Stimulated activated naive B cell treated with anti-CD40 and anti-IgM and Interleukin-4, amounts not matched to agents 10 μg/mL and 1 μg/mL and 100 μg/mL, for 72 hours (primary cell): ENCODE data around the gene METTL21A.

Source experiments
- ATAC-seq, 2 donors: fragments of 150-1000 bp; cut with Tn5 transposase; replicated peaks; 2 replicates each; pipeline ENCODE4 v1.10.0; 2021; ENCODE audit warnings: moderate library complexity in 1 of 2
- DNase-seq: peaks from one replicate; pipeline ENCODE4 v3.0.0; 2021
- H3K27ac Mint-ChIP-seq: one replicate; pipeline ENCODE4 v1.8.0; 2022; ENCODE audit warnings: mild to moderate bottlenecking, mixed read lengths
- H3K27me3 Mint-ChIP-seq, 2 donors: one replicate each; pipeline ENCODE4 v1.8.0; 2022; ENCODE audit warnings: mixed read lengths in 2 of 2
- H3K36me3 Mint-ChIP-seq, 2 donors: one replicate each; pipeline ENCODE4 v1.8.0; 2022; ENCODE audit warnings: mixed read lengths in 2 of 2, mild to moderate bottlenecking in 1 of 2
- H3K4me1 Mint-ChIP-seq, 2 donors: one replicate each; pipeline ENCODE4 v1.8.0; 2022; ENCODE audit warnings: mixed read lengths in 2 of 2, mild to moderate bottlenecking in 1 of 2
- H3K4me3 Mint-ChIP-seq, 2 donors: one replicate each; pipeline ENCODE4 v1.8.0; 2022; ENCODE audit warnings: mild to moderate bottlenecking in 2 of 2, mixed read lengths in 2 of 2, moderate library complexity in 1 of 2
- H3K9me3 Mint-ChIP-seq, 2 donors: one replicate each; pipeline ENCODE4 v1.8.0; 2022; ENCODE audit warnings: mixed read lengths in 2 of 2, mild to moderate bottlenecking in 1 of 2

Gene METTL21A

DNA sequence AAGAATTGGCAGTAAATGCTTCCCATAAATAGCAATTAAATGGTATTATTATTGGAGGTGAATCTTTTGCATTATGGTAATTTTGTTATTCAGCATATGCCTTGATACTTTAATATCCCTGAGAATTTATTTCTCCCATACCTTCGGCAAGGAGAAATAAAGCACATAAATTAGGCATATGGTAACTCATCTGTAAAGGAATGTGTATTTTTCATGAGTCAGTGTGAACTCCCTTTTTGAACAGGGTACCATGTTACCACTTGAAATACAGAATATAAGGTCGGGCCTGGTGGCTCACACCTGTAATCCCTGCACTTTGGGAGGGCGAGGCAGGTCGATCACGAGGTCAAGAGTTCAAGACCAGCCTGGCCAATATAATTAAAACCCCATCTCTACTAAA lies 18.4 kb downstream of the METTL21A start:
- peak overlapping the region; percentile 52 for H3K27ac Mint-ChIP-seq
- H3K36me3 Mint-ChIP-seq = peaks cover 34 to 52% of the 10 kb centered on the region in 2 donors
- H3K27me3 Mint-ChIP-seq = no peaks in the 10 kb centered on the region
- H3K9me3 Mint-ChIP-seq = peaks cover 0 to 4% of the 10 kb centered on the region in 2 donors
- DNase-seq (no peak), ATAC-seq (no peak)
- H3K4me3 Mint-ChIP-seq = no peak overlapping the region
- H3K4me1 Mint-ChIP-seq = peaks cover 12 to 18% of the 10 kb centered on the region in 2 donors

DNA sequence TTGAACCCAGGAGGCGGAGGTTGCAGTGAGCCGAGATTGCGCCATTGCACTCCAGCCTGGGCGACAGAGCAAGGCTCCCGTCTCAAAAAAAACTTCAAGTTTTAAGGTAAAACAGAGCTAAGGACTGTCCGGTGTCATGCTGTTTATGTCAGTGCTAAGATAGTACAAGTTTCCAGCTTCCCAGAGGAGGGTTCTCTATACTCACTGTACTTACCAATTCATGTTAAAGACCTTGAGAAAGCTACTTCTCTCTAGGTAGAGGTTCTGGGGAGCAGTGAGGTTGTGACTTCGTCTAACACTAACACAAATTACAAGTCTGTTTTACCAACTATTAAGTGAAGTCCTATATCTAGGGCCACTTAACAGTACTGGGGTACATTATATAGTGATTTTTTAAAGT lies 18.8 kb downstream of the METTL21A start:
- Mint-ChIP-seq H3K4me1 (peaks cover 13 to 23% of the 10 kb centered on the region in 2 donors), H3K36me3 (peaks cover 38 to 56% of the 10 kb centered on the region in 2 donors), H3K27me3 (no peaks in the 10 kb centered on the region), H3K27ac (no peak overlapping the region), H3K4me3 (no peak overlapping the region), H3K9me3 (peaks cover 0 to 4% of the 10 kb centered on the region in 2 donors)
- ATAC-seq (no peak), DNase-seq (no peak)

DNA sequence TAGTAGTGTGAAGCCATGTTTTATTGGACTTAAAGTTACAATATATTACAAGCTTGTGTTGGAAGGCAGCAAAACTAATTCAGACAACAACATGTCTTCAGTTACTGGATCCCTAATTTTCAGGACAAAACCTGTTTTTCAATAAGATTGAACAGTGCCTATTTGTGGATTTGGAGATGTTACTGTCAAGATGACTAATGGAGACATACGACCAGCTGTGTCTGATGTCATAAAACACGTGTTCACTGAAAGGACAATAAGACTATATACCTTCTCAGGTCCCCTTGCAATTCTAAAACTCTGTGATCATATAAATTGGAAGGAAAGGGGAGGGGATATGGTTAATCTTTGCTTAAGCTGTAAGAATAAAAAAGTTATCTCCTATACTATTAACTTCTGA lies 21.7 kb downstream of the METTL21A start:
- Mint-ChIP-seq H3K4me1 (peaks cover 12 to 25% of the 10 kb centered on the region in 2 donors), H3K4me3 (no peak overlapping the region), H3K9me3 (peaks cover 0 to 4% of the 10 kb centered on the region in 2 donors), H3K36me3 (peaks cover 32 to 48% of the 10 kb centered on the region in 2 donors), H3K27ac (peak overlapping the region; percentile 63), H3K27me3 (no peaks in the 10 kb centered on the region)
- no peak for ATAC-seq
- DNase-seq = no peak

DNA sequence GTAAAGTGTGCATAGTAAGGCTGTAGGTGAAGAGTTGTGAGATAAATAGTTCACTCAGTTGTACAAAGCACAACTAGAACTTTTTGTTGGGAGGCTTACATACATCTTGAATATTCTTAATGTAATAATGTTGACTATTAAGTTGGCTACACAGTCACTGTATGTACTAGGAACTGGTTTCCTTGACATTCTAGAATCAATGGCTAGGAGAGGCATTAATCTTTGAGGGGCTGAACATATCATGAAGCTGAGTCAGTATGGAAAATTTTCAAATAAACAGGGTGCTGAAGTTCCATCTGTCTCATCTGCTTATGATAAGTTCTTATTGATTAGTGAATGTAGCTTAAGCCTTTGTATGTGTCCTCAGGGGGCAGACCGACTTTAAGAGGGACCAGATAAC lies 23.4 kb downstream of the METTL21A start:
- Mint-ChIP-seq H3K4me3 (no peak overlapping the region), H3K27ac (peak overlapping the region; percentile 16), H3K27me3 (no peaks in the 10 kb centered on the region), H3K9me3 (no peaks in the 10 kb centered on the region), H3K36me3 (peaks cover 21 to 36% of the 10 kb centered on the region in 2 donors), H3K4me1 (peaks cover 7 to 20% of the 10 kb centered on the region in 2 donors)
- ATAC-seq = no peak
- no peak for DNase-seq

DNA sequence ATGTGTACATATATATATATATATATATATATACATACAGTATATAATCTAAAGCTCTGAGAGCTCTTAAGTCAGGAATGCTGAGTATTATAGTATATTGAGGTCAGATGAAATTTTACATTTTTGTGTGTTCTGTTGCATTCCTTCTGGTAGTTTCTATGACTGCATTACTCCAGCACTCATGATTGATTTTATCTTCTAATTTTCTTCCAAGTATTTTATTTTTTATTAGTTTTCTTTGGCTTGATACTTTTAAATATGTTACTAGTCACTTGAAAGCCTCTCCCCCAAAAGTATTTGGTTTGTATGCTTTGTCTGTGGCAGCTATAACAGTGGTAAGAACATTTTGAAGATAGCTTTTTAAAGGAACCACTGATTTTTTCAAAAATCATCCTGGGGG lies 25.0 kb downstream of the METTL21A start:
- no peak overlapping the region for H3K4me3 Mint-ChIP-seq
- H3K36me3 Mint-ChIP-seq = peaks cover 20 to 31% of the 10 kb centered on the region in 2 donors
- no peaks in the 10 kb centered on the region for H3K9me3 Mint-ChIP-seq
- DNase-seq (no peak), ATAC-seq (no peak)
- no peak overlapping the region for H3K27ac Mint-ChIP-seq
- peaks cover 6 to 10% of the 10 kb centered on the region in 2 donors for H3K4me1 Mint-ChIP-seq
- H3K27me3 Mint-ChIP-seq = no peaks in the 10 kb centered on the region

DNA sequence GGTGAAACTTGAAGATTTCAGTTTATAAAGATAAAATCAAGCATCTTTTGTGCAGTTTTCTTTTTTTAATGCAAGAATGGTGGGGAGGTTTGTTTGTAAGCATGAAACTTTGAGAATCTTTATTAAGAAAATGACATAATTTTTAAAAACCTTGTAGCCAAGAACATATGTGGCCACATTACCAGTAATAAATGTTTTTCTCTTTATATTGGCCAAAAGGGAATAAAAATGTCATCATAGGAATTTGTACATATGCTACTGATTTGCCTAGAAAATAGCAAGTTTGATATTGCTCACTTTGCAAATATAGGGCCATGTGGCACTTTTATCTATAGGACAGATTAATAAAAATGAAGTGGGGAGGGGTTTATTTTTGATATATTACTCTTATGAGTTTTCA lies 25.6 kb downstream of the METTL21A start:
- no peaks in the 10 kb centered on the region for H3K27me3 Mint-ChIP-seq
- DNase-seq (no peak), ATAC-seq (no peak)
- H3K36me3 Mint-ChIP-seq = peaks cover 16 to 27% of the 10 kb centered on the region in 2 donors
- H3K4me3 Mint-ChIP-seq = no peak overlapping the region
- no peak overlapping the region for H3K27ac Mint-ChIP-seq
- H3K4me1 Mint-ChIP-seq = peaks cover 7 to 13% of the 10 kb centered on the region in 2 donors
- no peaks in the 10 kb centered on the region for H3K9me3 Mint-ChIP-seq

DNA sequence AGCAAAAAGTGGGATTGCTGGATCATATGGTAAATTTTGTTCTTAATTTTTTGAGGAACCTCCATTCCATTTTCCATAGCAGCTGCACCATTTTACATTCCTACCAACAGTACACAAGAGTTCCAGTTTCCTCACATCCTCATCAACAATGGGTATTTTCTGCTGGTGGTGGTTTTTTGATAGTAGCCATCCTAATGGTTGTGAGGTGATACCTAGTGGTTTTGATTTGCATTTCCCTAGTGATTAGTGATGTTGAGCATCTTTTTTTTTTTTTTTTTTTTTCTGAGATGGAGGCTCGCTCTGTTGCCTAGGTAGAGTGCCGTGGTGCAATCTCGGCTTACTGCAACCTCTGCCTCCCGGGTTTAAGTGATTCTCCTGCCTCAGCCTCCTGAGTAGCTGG lies 30.5 kb downstream of the METTL21A start:
- Mint-ChIP-seq H3K4me3 (no peak overlapping the region), H3K36me3 (peaks cover 35 to 47% of the 10 kb centered on the region in 2 donors), H3K4me1 (peaks cover 10 to 26% of the 10 kb centered on the region in 2 donors), H3K9me3 (peaks cover 2 to 4% of the 10 kb centered on the region in 2 donors), H3K27me3 (no peaks in the 10 kb centered on the region), H3K27ac (no peak overlapping the region)
- peak; percentile 34 to 55 for ATAC-seq
- no peak for DNase-seq

DNA sequence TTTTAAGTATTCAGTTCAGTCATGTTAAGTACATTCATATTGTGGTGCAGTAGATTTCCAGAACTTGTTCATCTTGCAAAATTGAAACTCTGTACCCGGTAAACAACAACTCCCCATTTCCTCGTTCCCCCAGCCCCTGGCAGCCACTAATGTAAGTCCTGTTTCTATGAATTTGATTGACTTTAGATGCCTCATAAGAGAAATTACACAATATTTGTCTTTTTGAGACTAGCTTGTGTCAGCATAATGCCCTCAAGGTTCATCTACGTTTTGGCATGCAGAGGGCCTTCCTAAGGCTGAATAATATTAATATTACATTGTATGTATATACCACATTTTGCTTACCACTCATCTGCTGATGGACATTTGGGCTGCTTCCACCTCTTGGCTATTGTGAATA lies 30.9 kb downstream of the METTL21A start:
- Mint-ChIP-seq H3K4me3 (no peak overlapping the region), H3K4me1 (peaks cover 13 to 30% of the 10 kb centered on the region in 2 donors), H3K27ac (no peak overlapping the region), H3K36me3 (peaks cover 40 to 52% of the 10 kb centered on the region in 2 donors), H3K9me3 (peaks cover 3 to 8% of the 10 kb centered on the region in 2 donors), H3K27me3 (no peaks in the 10 kb centered on the region)
- ATAC-seq = no peak
- DNase-seq = no peak

DNA sequence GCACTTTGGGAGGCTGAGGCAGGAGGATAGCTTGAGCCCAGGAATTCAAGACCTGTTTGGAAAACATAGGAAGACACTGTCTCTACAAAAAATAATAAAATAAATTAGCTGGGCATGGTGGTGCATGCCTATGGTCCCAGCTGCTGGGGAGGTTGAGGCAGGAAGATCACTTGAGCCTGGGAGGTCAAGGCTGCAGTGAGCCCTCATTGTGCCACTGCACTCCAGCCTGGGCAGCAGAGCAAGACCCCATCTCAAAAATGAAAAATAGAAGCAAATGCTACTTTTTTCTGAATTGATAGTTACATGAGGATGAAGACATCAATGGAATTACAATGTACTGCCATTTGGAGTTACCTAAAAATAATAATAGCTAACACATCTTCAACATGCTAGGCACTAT lies 31.9 kb downstream of the METTL21A start:
- DNase-seq (no peak), ATAC-seq (no peak)
- Mint-ChIP-seq H3K27ac (peak overlapping the region; percentile 75), H3K4me1 (peaks cover 22 to 40% of the 10 kb centered on the region in 2 donors), H3K4me3 (no peak overlapping the region), H3K9me3 (peaks cover 11 to 17% of the 10 kb centered on the region in 2 donors), H3K36me3 (peaks cover 49 to 62% of the 10 kb centered on the region in 2 donors), H3K27me3 (no peaks in the 10 kb centered on the region)

DNA sequence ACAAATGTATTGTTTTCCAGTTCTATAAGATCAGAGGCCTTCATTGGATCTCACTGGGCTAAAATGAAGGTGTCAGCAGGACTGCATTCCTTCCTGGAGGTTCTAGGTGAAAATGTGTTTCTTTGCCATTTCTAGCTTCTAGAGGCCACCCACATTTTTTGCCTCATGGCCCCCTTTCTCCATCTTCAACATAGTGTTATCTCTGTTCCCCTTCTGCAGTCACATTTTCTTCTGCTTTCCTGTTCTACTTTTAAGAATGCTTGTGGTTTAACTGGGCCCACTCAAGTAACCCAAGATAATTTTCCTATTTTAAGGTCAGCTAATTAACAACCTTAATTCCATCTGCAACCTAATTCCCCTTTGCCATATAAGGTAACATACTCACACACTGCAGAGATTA lies 36.1 kb downstream of the METTL21A start:
- no peaks in the 10 kb centered on the region for H3K27me3 Mint-ChIP-seq
- H3K27ac Mint-ChIP-seq = no peak overlapping the region
- H3K36me3 Mint-ChIP-seq = peaks cover 78 to 86% of the 10 kb centered on the region in 2 donors
- ATAC-seq (peak; percentile 52 to 74), DNase-seq (no peak)
- peaks cover 20 to 41% of the 10 kb centered on the region in 2 donors for H3K4me1 Mint-ChIP-seq
- no peak overlapping the region for H3K4me3 Mint-ChIP-seq
- H3K9me3 Mint-ChIP-seq = peaks cover 17 to 19% of the 10 kb centered on the region in 2 donors

DNA sequence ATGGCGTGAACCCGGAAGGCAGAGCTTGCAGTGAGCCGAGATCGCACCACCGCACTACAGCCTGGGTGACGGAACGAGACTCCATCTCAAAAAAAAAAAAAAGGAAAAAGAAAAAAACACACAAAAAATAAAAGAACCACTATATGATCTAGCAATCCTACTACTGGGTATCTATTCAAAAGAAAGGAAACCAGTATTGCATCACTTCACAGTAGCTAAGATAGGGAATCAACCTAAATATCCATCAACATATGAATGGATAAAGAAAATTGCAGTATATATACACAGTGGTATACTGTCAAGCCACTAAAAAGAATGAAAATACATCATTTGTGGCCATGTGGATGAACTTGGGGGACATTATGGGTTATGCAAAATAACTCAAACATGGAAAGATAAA lies 37.9 kb downstream of the METTL21A start:
- Mint-ChIP-seq H3K9me3 (peaks cover 15% of the 10 kb centered on the region in 2 donors), H3K27me3 (no peaks in the 10 kb centered on the region), H3K4me3 (no peak overlapping the region), H3K4me1 (peaks cover 18 to 23% of the 10 kb centered on the region in 2 donors), H3K27ac (peak overlapping the region; percentile 3), H3K36me3 (peaks cover 73 to 85% of the 10 kb centered on the region in 2 donors)
- ATAC-seq (no peak), DNase-seq (no peak)

DNA sequence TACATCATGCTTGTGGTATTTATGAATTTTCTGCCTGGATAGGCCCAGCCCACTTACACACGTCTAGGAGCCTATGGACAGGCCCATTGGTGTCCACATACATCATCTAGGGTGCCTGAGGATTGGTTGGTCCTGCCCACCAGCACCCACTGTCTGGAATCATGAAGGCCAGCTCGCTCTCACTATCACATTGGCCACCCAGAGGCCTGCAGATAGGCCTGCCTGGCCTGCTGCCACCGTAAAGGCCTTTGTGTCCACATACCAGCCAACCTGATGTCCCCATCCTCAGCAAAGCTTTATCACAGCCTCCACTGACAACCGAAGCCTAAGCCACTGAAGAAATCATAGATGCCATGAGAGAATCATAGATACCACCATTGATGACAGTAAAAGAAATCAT lies 40.2 kb downstream of the METTL21A start:
- peaks cover 67 to 78% of the 10 kb centered on the region in 2 donors for H3K36me3 Mint-ChIP-seq
- no peaks in the 10 kb centered on the region for H3K27me3 Mint-ChIP-seq
- no peak overlapping the region for H3K27ac Mint-ChIP-seq
- H3K4me1 Mint-ChIP-seq = peaks cover 18 to 23% of the 10 kb centered on the region in 2 donors
- H3K4me3 Mint-ChIP-seq = no peak overlapping the region
- ATAC-seq (no peak), DNase-seq (no peak)
- peaks cover 15% of the 10 kb centered on the region in 2 donors for H3K9me3 Mint-ChIP-seq

DNA sequence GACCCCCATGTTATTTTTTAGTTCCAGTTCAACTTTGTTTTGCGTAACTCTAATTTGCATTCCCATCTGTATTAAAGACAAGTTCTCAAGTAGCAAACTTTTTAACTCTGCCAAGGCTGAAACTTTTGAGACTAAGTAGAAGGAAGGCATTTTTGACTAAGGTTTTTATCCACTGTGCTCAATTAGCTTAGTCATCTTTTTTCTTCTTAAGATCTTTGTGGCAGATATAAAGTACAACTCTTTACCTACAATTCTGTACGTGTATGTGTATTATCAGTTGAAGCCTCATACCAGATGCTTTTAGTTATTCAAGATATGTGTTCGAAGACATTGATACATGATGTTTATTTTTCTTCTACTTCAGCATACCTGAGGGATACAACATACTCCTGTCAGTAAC lies 53.8 kb downstream of the METTL21A start:
- no peak for DNase-seq
- no peak overlapping the region for H3K27ac Mint-ChIP-seq
- H3K4me3 Mint-ChIP-seq = no peak overlapping the region
- ATAC-seq = no peak
- H3K4me1 Mint-ChIP-seq = peaks cover 5 to 12% of the 10 kb centered on the region in 2 donors
- H3K9me3 Mint-ChIP-seq = no peaks in the 10 kb centered on the region
- no peaks in the 10 kb centered on the region for H3K27me3 Mint-ChIP-seq
- H3K36me3 Mint-ChIP-seq = peaks cover 32 to 51% of the 10 kb centered on the region in 2 donors

DNA sequence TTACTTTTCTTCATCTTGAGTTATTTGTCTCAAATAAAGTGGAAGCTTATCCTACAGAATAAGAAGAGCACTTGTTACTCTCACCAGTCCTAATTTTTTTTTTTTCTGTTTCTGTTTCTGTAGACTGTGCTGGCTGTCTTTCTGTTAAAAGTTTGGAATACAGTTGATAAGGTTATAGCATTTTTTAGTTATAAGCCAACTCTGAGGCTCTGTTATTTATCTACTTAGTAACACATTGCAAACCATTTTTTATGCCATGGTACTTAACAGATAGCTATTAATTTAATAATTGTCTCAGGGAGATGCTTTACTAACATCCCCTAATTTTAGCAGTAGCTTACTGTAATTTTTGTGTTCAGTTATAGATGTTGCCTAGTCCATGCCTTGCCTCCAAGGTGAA lies 57.5 kb downstream of the METTL21A start:
- Mint-ChIP-seq H3K27me3 (no peaks in the 10 kb centered on the region), H3K36me3 (peaks cover 28 to 53% of the 10 kb centered on the region in 2 donors), H3K9me3 (no peaks in the 10 kb centered on the region), H3K4me3 (no peak overlapping the region), H3K4me1 (peaks cover 5 to 18% of the 10 kb centered on the region in 2 donors), H3K27ac (no peak overlapping the region)
- no peak for ATAC-seq
- no peak for DNase-seq

DNA sequence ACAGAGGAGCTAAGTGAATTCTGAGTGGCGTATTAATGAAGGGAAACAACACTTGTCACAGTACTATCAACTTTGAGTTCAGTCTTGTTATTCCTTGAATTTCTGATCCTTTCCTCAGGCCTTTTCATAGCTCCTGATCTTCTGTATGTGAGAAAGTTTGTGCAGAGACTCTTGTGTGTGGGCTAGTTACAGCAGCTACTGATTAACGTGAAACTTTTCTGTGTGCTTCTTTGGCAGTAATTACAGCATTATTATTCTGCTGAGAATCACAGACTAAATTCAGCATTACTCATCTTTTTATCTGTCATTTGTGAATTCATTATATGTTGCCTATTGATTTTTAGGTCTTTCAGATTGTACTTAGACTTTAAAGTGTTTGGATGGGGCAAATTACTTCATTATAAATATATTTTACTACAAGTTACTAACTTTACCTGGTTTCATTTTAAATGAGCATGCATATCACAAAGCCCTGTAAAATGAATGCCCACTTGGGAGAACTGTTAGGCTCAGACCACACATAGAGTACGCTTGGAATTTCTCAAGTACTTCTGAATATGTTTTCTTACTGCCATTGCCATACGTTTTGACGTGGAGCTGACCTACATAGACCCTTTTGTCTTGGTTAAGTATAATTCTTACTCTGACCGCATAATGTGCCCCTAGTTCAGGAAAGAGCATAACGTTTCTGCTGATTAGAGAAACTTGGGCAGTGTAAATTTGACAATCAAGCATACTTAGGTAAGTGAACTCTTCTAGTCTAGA lies 59.3 kb downstream of the METTL21A start:
- Mint-ChIP-seq H3K27me3 (no peaks in the 10 kb centered on the region), H3K9me3 (no peaks in the 10 kb centered on the region), H3K36me3 (peaks cover 31 to 53% of the 10 kb centered on the region in 2 donors), H3K4me1 (peaks cover 0 to 16% of the 10 kb centered on the region in 2 donors), H3K27ac (no peak overlapping the region), H3K4me3 (no peak overlapping the region)
- ATAC-seq (no peak), DNase-seq (no peak)
